HEK293 (cell line): ENCODE results near the gene TNNT3.

Experiments used
- CTCF ChIA-PET: fragments of 350-600 bp; formaldehyde crosslinking; extraction: SDS; loops from one replicate; lab custom pipeline; 2021; ENCODE audit warnings: antibody characterized with exemption; lab: Yijun Ruan, JAX
- POLR2A ChIA-PET: fragments of 300-600 bp; formaldehyde crosslinking; extraction: SDS; loops from one replicate; lab custom pipeline; 2020; ENCODE audit warnings: antibody characterized with exemption, inconsistent platforms; lab: Yijun Ruan, JAX
- H3K27ac ChIP-seq: fragments of 200-500 bp; sonication (Bioruptor generic); 2 replicates; pipeline ENCODE4 v1.5.1; 2014; ENCODE audit warnings: low read depth, low read length, control low read depth, inconsistent platforms; ENCODE audit errors: extremely low read depth
- H3K36me3 ChIP-seq, 2 experiments: fragments of 200-500 bp in 1 of 2; sonication (Bioruptor generic) in 1 of 2; 1 replicate in 1 of 2; 2 replicates in 1 of 2; pipeline ENCODE4 v1.5.1; 2014 to 2017; ENCODE audit warnings: inconsistent platforms in 2 of 2, low read length in 2 of 2; ENCODE audit not compliant: control insufficient read depth in 2 of 2, insufficient read depth in 1 of 2
- H3K4me1 ChIP-seq: fragments of 200-500 bp; sonication (Bioruptor generic); 2 replicates; pipeline ENCODE4 v1.5.1; 2014; ENCODE audit warnings: mild to moderate bottlenecking, low read length, inconsistent platforms; ENCODE audit not compliant: control insufficient read depth, insufficient read depth
- H3K4me3 ChIP-seq: 2 replicates; pipeline ENCODE4 v1.5.1; 2011; ENCODE audit warnings: low read depth, mild to moderate bottlenecking, control low read depth, low read length, moderate library complexity
- H3K9me3 ChIP-seq: fragments of 200-500 bp; sonication (Bioruptor generic); 2 replicates; pipeline ENCODE4 v1.5.1; 2014; ENCODE audit warnings: low read depth, low read length, inconsistent platforms; ENCODE audit not compliant: control insufficient read depth, insufficient read depth
- GLIS2 ChIP-seq: fragments of 450-650 bp; formaldehyde crosslinking; IDR thresholded peaks from 2 replicates; pipeline ENCODE4 v1.5.1; 2016; ENCODE audit warnings: missing biosample characterization, missing genetic modification characterization
- KLF16 ChIP-seq: fragments of 450-650 bp; formaldehyde crosslinking; IDR thresholded peaks from 2 replicates; pipeline ENCODE4 v1.5.1; 2017; ENCODE audit warnings: missing biosample characterization, missing genetic modification characterization
- PRDM4 ChIP-seq: fragments of 450-650 bp; formaldehyde crosslinking; IDR thresholded peaks from 2 replicates; pipeline ENCODE4 v1.5.1; 2017; ENCODE audit warnings: missing biosample characterization, missing genetic modification characterization
- ZFP3 ChIP-seq: fragments of 450-650 bp; formaldehyde crosslinking; IDR thresholded peaks from 2 replicates; pipeline ENCODE4 v1.5.1; 2016; ENCODE audit warnings: low read depth, missing biosample characterization, missing genetic modification characterization
- ZNF18 ChIP-seq: fragments of 450-650 bp; formaldehyde crosslinking; IDR thresholded peaks from 2 replicates; pipeline ENCODE4 v1.5.1; 2016; ENCODE audit warnings: missing biosample characterization, missing genetic modification characterization
- ZNF266 ChIP-seq: fragments of 450-650 bp; formaldehyde crosslinking; IDR thresholded peaks from 2 replicates; pipeline ENCODE4 v1.5.1; 2016; ENCODE audit warnings: missing biosample characterization, missing genetic modification characterization, low read depth
- ZNF280D ChIP-seq: fragments of 450-650 bp; formaldehyde crosslinking; IDR thresholded peaks from 2 replicates; pipeline ENCODE4 v1.5.1; 2016; ENCODE audit warnings: missing biosample characterization, missing genetic modification characterization
- ZNF488 ChIP-seq: fragments of 450-650 bp; formaldehyde crosslinking; IDR thresholded peaks from 2 replicates; pipeline ENCODE4 v1.5.1; 2016; ENCODE audit warnings: missing biosample characterization, missing genetic modification characterization
- ZNF510 ChIP-seq: fragments of 450-650 bp; formaldehyde crosslinking; IDR thresholded peaks from 2 replicates; pipeline ENCODE4 v1.5.1; 2018; ENCODE audit warnings: mild to moderate bottlenecking, missing genetic modification characterization, missing biosample characterization; ENCODE audit not compliant: insufficient replicate concordance
- ZNF621 ChIP-seq: fragments of 450-650 bp; formaldehyde crosslinking; IDR thresholded peaks from 2 replicates; pipeline ENCODE4 v1.5.1; 2017; ENCODE audit warnings: missing biosample characterization, missing genetic modification characterization
- ZNF626 ChIP-seq: fragments of 450-650 bp; sonication (Bioruptor Pico); formaldehyde crosslinking; IDR thresholded peaks from 2 replicates; pipeline ENCODE4 v1.5.1; 2018; ENCODE audit warnings: missing biosample characterization, missing genetic modification characterization, inconsistent platforms
- ZNF658 ChIP-seq: fragments of 450-650 bp; formaldehyde crosslinking; IDR thresholded peaks from 2 replicates; pipeline ENCODE4; 2016; ENCODE audit warnings: missing biosample characterization, missing genetic modification characterization

TNNT3 gene

GRCh38 chr11:1949302-1949701 lies 29.8 kb downstream of the TNNT3 start:
- no peaks in the 10 kb centered on the region for H3K36me3 ChIP-seq
- POLR2A ChIA-PET: interaction anchor here (2.1 kb wide), 1 partner anchor 202 kb away, joined by 6 read pairs; no protein-coding TSS in a partner anchor
- CTCF ChIA-PET: interaction anchor here (0.6 to 4.0 kb wide), 5 partner anchors 19 to 255 kb away, joined by 3 to 57 read pairs (median 4); no protein-coding TSS in a partner anchor

More at GRCh38 chr11:1949302-1949701, 29.8 kb downstream of the TNNT3 start:
- no peaks in the 10 kb centered on the region for H3K9me3 ChIP-seq
- H3K4me3 ChIP-seq: no peak overlapping the region
- no peaks in the 10 kb centered on the region for H3K4me1 ChIP-seq
- no peak overlapping the region for H3K27ac ChIP-seq
- TF ChIP-seq ZNF488 (tag by site-specific recombination): no peak
- no peak for TF ChIP-seq ZNF626 (tag by site-specific recombination)
- TF ChIP-seq PRDM4 (tag by site-specific recombination): no peak
- TF ChIP-seq ZNF658 (tag by site-specific recombination): no peak
- no peak for TF ChIP-seq ZNF280D (tag by site-specific recombination)
- TF ChIP-seq KLF16 (tag by site-specific recombination): no peak
- no peak for TF ChIP-seq GLIS2 (tag by site-specific recombination)
- TF ChIP-seq ZFP3 (tag by site-specific recombination): no peak
- no peak for TF ChIP-seq ZNF266
- no peak for TF ChIP-seq ZNF621 (tag by site-specific recombination)
- TF ChIP-seq ZNF18 (tag by site-specific recombination): no peak
- no peak for TF ChIP-seq ZNF510 (tag by site-specific recombination)
